ENCODE results near the gene MOB3A.

Gene MOB3A

GRCh38 chr19:2123682-2124387, 27.7 kb upstream of the MOB3A start:
- no peak for DNase-seq (ENCODE audit: low read depth in 2 of 2)

DNA sequence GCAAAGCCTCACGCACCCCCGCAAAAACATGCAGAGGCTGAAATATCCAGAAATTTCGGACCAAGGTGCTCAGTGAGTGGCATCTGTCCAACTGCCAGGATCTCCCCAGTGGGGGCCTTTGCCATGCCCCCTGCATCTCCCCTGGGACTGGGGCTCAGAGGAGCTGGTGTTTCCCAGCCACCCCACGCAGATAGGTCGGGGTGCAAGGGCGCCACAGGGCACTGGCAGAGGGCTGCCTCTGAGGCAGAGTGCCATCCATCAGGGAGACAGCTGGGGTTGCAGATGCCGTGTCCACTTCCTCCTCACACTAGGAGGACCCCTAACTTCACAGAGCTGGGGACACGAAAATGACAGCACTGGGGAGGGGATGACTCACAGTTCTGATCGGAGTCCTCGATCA, 26.9 kb upstream of the MOB3A start:
- DNase-seq (ENCODE audit: low read depth in 2 of 2): no peak

GRCh38 chr19:2122251-2122650, 26.1 kb upstream of the MOB3A start:
- DNase-seq (ENCODE audit: low read depth in 2 of 2): no peak

DNA sequence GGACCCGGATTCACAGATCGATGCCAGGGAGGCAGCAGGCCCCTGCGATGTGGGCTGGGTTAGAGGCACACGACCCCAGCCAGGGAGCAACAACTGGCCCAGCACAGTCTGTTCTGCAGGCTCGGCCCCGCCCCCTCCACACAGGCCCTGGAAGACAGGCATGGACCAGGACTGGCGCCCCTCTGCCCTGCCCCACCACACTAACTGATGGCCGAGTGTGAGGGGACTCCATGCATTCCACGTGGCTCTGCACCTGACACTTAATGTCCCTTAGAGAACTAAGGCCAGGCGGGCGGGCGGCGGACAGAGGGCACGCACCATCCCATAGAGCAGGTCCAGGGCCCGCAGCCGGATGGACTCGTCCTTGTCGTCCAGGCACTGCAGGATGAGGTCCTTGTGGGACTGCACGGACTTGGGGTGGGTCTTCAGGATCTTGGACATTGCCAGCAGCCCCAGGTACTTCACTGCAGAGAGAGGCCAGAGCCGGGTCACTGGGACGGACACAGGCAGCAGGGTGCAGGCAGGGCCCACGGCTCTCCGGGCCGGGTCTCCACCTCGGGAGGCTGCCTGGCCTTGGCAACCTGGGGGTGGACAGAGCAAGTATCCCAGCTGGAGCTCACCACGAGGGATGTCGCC, 25.4 kb upstream of the MOB3A start:
- no peak for DNase-seq (ENCODE audit: low read depth in 2 of 2)

- DNase-seq (ENCODE audit: low read depth in 2 of 2): no peak
These were observed 24.7 kb upstream of the MOB3A start for GRCh38 chr19:2120821-2121220.

- DNase-seq (ENCODE audit: low read depth in 2 of 2): no peak
These were observed 24.0 kb upstream of the MOB3A start for GRCh38 chr19:2119921-2120785.

DNA sequence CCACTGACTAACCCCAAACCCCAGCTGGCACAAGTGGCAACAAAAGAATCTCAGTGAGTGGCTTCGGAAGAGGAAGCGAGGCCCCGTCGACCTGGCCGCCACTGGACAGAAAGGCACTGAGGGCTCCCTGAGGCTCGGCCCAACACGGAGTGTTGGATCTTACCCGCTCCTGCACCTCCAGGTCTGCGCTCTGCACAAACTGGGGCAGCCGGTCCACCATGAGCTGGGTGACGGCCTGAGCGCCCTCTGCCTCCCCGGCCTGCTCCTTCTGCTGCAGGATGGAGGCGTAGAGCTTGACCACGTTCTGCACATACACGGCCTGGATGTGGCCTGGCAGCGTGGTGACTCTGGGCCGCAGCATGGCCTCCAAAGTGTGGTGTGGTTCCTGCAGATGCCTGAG, 22.3 kb upstream of the MOB3A start:
- no peak for DNase-seq (ENCODE audit: low read depth in 2 of 2)

GRCh38 chr19:2117215-2117960, 21.3 kb upstream of the MOB3A start:
- DNase-seq (ENCODE audit: low read depth in 2 of 2): no peak

DNA sequence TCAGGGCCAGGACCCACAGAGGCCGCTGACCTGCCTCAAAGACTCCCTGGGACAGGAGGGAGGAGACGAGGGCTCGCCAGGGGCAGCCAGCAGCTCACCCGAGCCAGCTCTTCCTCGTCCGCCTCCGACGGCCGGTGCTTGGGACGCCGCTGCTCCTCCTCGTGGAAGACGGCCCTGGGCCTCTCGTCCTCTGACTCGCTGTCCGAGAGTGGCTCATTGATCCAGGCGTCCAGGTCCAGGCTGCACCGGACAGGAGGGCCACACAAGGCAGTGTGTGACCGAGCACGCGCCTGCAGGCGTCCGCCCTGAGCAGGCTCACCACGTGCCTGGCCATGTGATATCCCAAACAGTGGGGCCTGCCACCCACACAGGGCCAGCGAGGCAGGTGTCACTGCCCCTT, 20.4 kb upstream of the MOB3A start:
- DNase-seq (ENCODE audit: low read depth in 2 of 2): no peak

DNA sequence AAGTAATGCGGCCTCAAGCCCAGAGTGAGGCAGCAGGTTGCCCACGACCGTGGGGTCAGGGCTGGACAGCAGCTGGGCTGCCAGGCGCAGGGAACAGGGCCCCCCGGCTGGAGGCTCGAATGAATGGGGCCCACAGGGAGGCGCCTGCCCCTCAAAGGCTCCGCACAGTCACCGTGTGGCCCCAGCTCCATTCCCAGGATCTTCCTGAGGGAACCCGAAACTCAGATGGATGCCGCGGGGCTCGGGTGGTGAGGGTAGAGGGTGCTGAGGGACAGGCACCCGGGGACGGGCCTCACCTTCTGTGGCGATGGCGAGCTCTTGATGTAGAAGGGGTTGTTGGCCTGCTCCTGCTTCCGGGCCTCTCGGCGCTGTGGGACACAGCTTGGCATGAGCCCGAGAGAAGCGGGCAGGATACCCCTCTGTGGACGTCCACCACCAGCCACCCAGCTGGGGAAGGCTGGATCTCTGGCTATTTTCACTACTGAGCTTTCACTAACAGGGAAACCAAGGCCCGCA, 19.8 kb upstream of the MOB3A start:
- DNase-seq (ENCODE audit: low read depth in 2 of 2): no peak

- no peak for DNase-seq (ENCODE audit: low read depth in 2 of 2)
These were observed 19.2 kb upstream of the MOB3A start for GRCh38 chr19:2115324-2115723.

DNA sequence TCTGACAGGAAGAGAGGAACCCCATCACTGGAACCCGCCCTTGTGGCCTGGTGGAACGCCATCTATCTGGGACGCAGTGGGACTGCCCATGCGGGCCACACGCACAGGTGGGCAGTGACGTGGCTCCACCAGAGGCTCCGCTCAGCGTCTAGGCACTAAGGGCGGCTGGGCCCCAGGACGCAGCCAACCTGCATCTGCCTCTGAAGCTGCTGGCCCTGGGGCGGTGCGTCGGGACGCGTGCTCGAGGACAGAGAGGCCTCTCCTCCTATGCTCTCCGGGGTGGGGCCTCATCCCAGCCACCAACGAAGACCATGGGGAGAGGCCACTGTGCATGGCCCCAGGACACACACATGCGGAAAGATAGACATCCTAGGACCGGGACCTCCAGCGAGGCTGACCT, 18.7 kb upstream of the MOB3A start:
- no peak for DNase-seq (ENCODE audit: low read depth in 2 of 2)

DNA sequence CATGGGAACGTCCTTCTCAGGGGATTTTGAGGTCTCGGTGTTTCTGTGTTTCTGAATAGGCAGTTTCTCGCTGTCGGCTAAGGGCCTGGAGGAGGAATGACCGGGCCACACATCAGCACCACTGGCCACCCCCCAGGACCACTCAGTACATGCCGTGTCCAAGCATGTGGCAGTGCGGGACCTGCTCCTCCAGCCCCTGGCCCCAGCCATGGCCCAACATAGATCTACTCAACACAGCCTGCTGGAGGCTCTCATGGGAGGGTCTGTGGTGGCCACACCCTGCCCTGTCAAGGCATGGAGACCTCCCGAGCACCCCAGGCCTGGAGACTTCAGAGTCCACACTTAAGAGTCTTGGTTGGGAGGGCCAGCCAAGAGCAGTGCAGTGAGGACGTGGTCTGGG, 18.1 kb upstream of the MOB3A start:
- no peak for DNase-seq (ENCODE audit: low read depth in 2 of 2)

DNA sequence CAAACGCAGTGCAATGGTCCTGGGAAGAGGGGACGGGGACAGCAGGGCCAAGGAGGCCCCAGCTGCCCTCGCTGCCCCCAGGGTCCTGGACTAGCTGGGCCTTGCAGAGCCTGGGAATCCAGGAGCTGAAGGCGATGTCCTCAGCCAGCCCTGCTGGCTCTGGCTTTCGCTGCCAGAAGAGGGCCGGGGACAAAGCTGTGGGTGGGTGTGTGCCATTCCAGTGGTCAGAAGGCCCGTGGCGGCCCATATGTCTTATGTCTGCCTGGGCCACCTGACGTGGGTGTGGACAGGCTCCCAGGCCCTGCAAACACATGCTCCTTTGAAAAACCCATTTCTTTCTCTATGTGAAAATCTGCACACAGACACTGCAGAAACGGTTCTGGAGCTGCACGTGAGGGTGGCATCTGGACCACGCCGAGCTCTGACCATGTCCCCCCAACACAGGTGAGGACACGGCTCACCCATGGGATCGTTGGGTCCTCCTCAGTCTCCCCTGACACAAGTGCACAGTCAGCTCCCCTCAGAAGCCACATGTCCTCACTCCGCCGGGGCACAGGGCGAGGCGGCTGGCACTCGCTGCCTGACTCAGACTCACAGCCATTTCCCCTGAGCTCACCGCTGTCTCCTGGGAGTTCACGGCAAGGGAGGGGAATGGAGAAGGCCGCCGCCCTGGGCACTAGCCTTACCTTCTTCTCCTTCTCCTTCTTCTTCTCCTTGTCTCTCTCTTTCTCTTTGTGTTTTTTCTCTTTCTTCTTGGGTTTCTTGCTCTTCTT, 17.5 kb upstream of the MOB3A start:
- no peak for DNase-seq (ENCODE audit: low read depth in 2 of 2)

DNA sequence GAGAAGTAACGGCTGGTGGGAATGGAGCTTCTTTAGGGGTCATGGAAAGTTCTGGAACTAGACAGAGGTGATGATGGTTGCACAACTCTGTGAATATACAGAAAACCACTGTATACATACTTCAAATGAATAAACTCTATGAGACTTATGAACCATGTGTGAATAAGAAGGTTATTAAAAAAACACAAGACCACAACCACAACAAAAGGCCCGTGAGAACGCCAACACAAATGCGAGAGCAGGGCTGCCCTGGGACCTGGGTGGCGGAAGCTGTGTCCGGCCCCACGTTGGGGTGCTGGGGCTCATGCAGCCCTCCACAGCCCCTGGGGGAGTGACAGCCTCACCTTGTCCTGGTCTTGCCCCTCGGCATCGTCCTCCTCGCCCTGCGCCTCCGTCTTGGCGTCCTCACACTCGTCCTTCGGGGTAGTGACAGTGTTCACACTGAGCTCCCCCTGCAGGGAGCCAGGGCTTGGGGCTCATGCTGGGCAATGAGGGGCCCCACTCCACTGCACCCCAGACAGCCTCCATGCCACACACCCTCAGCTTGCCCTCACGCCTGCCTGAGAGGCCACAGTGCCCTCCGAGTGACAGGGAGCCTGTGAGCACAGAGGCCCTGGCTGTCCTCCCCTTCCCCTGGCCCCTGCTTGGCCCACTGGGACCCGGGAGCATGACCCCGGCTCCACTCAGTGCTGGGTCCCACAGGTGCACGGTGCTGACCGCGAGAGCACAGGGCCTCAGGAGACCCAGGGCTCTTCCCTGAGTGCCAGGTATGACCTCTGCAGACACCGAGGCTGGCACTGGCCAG, 16.6 kb upstream of the MOB3A start:
- no peak for DNase-seq (ENCODE audit: low read depth in 2 of 2)

DNA sequence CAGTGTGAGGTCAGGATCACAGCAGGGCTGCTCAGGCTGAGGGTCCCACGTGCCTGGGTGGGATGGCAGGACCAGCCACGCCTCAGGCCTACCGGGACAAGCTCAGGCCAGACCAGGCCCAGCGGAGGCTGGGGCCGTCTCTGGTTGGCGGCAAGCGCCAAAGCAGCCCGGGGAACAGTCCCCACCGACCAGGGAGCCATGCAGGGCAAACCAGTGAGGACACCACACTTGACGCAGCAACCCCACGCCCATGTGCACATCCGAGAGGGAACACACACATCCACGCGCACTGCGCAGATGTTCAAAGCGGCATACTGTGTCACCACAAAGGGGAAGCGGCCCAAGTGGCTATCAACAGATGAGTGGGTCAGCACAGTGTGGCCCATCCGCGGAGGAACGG, 15.8 kb upstream of the MOB3A start:
- DNase-seq (ENCODE audit: low read depth in 2 of 2): no peak

- DNase-seq (ENCODE audit: low read depth in 2 of 2): no peak
These were observed 15.3 kb upstream of the MOB3A start for GRCh38 chr19:2111425-2111824.

DNA sequence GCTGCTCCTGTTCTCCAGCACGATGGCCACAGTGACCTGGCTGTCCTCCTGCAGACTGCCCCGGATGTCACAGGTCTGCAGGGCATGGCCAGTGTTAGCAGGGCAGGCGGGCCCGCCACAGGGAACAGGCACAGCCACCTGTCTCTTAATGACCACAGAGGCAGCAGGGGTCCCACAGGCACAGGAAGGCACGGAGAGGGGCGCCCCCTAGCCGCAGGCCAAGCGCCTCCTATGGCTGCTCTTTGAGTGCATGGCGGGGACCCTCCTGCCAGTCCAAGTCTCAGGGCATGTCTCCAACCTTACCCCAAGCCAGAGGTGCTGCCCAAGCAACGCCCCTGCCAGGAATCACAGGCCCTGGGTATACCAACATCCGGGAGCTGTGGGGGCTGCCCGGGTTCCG, 14.7 kb upstream of the MOB3A start:
- DNase-seq (ENCODE audit: low read depth in 2 of 2): no peak

DNA sequence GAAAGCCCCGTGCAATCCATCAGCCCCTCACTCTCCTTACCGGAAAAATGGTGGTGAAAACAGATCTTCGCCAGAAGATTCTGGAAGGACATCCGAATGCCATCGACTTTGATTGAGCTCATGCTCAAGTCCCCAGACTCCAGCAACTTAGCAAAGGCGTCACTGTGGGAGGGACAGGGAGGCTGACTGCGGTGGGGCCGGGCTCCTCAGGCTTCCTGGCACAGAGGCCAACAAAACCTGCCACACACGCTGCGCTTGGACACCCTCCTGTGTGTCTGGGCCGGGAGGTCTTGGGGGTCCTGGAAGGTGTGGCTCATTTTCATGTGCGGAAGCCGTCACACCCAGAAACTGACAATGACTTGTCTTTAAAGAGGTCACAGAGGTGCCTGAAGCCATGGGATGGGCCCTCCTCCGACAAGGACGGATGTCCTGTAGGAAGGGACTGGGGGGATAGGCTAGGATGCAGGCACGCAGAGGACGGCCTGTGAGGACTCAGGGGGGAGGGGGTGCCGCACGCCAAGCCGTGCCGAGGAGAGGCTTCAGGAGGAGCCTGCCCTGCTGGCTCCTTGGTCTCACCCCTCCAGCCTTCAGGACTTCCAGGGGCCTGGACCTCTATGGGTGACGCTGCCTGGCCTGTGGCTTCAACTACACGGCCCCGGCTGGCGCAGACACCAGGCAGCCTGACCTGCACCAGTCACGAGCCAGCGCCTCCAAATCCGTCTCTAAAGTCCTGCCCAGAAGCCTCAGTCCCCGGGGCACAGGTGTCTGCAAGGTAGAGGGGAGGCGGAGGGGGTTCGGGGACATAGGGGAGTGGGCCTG, 13.1 kb upstream of the MOB3A start:
- DNase-seq (ENCODE audit: low read depth in 2 of 2): no peak
